HG03354 (cell line): Measurements from ENCODE around the gene ERN2.

Experiments used
- ATAC-seq: cut with Tn5 transposase; IDR thresholded peaks from one replicate; pipeline ENCODE4 v1.9.1; 2021; ENCODE audit warnings: mild to moderate bottlenecking; ENCODE audit not compliant: unreplicated experiment, poor library complexity, severe bottlenecking

The ERN2 gene

DNA sequence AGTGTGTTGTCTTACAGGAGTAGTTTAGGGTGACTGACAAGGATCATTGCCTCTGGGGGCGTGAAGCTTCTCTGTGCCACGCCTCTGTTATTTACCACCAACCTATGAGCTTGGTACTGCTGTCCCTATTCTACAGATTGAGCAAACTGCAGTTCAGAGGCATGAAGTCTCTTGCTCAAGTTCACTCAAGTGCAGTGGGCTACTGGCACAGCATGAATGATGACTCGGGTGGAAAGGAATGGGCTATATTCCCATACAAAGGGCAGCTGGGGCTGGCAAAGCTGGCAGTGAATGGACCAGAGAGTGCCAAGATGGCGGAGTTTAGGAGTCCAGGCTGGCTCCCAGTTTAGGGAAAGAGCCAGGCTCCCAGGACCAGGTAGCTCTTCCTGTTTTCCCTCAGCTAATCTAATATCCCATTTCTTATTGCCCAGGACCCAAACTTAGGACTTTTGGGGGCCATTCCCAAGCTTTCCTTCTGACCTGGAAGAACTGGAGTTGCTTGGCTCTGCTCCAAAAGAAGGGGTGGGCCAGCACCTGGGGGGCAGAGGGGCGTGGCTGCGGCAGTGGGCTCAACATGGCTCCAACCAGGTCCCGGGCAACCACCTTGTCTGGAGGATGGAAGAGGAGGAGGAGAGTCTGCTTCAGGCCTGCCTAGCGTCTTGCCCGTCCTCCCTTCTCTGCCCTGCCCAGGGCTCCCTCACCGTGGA lies 21.4 kb downstream of the ERN2 start:
- no peak for ATAC-seq

DNA sequence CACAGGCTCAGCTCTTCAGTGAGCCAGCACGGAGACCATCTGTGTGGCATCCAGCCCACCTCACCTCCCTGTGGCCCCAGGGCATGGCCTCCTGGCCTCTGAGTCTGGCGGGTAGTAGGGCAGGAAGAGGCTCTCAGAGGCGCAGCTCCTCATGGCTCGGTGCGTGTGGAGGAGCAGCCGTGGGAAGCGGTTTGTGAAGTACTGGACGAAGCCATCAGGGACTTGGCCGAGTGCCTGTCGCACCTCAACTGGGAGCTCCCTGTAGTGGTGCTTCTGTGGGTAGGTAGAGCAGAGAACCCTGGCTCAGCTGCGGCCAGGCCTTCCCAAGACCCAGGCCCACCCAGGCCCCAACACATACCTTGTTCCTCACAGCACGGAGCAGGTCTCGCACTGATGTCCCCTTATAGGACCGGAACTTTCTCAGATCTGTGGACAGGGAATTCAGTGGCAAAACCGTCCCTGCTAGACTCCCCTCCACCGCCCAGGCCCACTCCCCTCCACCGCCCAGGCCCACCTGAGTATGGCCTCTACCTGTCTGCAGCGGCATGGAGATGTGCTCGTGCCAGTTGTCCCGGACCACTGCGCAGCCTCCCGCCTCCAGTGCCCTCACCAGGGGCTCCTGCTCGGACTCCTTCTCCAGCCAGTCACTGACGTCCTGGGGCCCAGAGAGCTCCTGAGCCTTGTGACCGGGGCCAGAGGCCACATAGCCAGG lies 22.1 kb downstream of the ERN2 start:
- no peak for ATAC-seq

- ATAC-seq: no peak
Observed at GRCh38 chr16:23689442-23690187, 23.4 kb downstream of the ERN2 start.

- ATAC-seq: no peak
Observed at GRCh38 chr16:23687034-23687808, 25.8 kb downstream of the ERN2 start.

DNA sequence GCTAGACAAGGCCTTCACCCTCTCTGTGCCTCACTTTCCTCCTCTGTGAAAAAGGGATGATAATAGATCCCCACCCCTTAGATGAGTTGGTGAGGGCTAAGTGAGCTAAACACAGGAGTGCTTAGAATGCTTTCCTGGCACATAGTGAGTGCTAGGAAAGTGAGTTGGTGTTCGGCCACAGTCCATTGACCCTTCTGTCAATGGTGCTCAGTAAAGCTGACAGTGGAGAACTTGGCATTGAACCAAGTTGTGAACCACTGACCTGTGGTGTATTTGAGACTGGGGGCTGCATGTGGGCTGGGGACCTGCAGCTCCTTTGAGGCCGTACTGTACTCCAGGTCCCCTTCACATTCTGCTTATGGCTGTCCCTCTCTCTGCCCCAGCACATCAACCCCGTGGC lies 29.5 kb downstream of the ERN2 start:
- ATAC-seq: no peak

DNA sequence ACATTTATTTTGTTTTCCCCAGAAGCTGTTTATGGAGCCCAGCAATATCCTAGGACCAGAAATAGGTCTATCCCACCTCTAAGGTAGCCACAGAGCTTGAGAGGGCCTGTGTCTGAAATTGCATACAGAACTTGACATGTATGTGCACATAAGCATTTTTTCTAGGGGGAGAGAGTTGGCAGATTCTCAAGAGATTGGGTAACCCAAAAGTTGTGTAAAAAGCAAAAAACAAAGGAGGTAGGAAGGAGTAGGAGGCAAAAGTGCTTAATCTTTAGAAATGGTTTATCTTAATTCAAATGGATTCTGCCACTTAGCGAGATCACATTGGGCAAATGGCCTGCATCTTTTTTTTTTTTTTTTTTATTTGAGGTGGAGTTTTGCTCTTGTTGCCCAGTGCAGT lies 30.8 kb downstream of the ERN2 start:
- no peak for ATAC-seq

DNA sequence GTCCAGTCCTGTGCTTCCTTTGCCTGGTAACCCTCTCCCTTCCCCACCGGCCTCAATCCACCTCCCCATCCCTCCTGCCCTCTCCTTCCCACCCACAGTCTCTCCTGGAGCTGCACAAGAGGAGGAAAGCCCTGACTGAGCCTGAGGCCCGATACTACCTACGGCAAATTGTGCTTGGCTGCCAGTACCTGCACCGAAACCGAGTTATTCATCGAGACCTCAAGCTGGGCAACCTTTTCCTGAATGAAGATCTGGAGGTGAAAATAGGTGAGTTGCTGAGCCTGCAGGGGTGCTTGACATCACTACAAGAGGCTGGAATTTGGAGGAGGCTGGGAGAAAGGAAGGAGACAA lies 33.1 kb downstream of the ERN2 start:
- ATAC-seq: no peak

GRCh38 chr16:23679274-23679985 lies 33.6 kb downstream of the ERN2 start:
- no peak for ATAC-seq

GRCh38 chr16:23678430-23679273 lies 34.4 kb downstream of the ERN2 start, which contains the start of gene PLK1:
Gene PLK1 (plus strand): TSS chr16:23678889. CDS start chr16:23678933, 44 bp downstream.
- peak; percentile 94 for ATAC-seq

DNA sequence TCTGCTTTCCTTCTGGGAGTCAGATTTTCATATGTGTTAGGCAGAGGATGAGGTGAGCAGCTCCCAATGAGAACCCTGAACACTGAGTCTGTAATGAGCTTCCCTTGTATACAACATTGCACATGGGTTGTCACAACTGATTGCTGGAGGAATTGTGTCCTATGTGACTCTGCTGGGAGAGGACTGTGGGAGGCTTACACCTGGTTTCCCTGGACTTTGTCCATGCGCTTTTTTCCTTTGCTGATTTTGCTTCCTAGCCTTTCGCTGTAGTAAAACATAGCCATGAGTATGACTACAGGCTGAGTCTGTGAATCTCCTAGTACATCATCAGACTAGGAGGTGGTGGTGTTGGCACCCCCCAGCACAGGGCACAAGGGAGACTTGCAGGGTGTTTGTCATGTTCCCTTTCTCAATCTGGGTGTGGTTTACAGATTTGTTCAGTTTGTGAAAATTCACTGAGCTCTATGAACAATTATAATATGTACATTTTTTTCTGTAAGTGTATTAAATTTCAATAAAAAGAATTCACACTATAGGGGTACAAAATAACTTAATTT lies 36.0 kb downstream of the ERN2 start:
- ATAC-seq: no peak

- ATAC-seq: no peak
Observed at GRCh38 chr16:23673971-23674614, 38.9 kb downstream of the ERN2 start.

DNA sequence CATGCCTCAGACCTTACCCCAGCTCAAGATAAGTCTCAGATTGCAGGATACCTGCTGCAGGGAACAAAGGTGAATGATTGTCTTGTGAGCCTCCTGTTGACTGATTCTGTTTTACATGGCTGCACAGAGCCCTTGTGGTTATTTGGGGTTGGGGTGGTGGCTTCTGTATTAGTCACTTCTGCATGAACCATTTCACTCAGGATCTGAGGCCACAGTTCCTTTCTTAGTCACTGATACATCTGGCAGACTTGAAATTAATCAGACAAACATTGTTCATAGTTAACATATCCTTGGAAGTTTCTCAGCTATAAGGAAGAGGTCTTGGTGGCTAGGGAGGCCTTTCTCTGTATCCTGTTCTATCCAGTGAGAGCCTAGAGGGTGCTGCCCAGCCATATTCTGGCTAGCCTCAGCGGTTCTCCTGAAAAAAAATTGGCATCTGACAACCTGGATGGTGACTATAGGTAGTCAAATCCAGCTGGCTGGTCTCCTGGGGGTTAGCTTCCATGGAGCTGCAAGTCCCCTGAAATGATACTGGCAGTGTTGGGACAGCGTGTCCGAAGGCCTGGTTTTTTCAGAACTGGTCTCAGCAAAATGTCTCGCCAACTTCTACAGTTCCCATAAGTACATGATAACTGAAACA lies 42.8 kb downstream of the ERN2 start:
- ATAC-seq: peak; percentile 97

- ATAC-seq: no peak
Observed at GRCh38 chr16:23668873-23669272, 44.1 kb downstream of the ERN2 start.

- ATAC-seq: no peak
Observed at GRCh38 chr16:23668225-23668624, 44.8 kb downstream of the ERN2 start.

GRCh38 chr16:23667355-23667659 lies 45.7 kb downstream of the ERN2 start:
- no peak for ATAC-seq

- no peak for ATAC-seq
Observed at GRCh38 chr16:23666571-23667354, 46.3 kb downstream of the ERN2 start.

DNA sequence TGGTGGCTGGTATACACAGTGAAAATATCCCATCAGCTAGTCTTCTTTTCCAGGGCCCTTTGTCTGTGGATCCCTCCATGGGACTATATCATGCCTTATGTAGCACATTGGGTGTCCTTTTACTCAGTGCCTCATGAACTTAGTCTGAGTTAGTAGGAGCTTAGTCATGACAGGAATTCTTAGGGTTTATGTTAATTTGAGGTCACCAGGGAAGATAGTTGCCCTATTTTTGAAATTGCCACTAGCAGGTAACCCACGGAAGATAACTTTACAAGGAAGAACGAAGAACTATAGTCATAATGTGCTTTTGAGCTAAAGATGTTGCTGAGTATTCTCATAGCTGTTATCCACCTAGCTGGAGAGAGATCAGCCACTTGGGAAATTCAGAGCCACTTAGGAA lies 49.1 kb downstream of the ERN2 start:
- ATAC-seq: no peak
